Endothelial cell of umbilical vein (primary cell): ENCODE results near the gene ACAD11. TPM values are rescaled to one million over a fixed set of nuclear protein-coding genes. Genes with fewer than 3 reads are reported as not detected.

Experiments used
- BruUV-seq: library from RNA; stranded (reverse); fragments of 400-500 nt; replicated peaks from 2 replicates; lab custom pipeline; 2021; lab: Mats Ljungman, UMichigan
- CTCF ChIA-PET: fragments of 300-600, 350-600 bp; sonication (Branson Sonifier 250); formaldehyde crosslinking; loops from one replicate; lab custom pipeline; 2021; ENCODE audit warnings: antibody characterized with exemption, inconsistent platforms; lab: Charles Lee
- POLR2A ChIA-PET: fragments of 300-600, 350-600 bp; sonication (Branson Sonifier 250); formaldehyde crosslinking; loops from one replicate; lab custom pipeline; 2021; ENCODE audit warnings: antibody characterized with exemption, inconsistent platforms; lab: Charles Lee
- DNase-seq: peaks from one replicate; pipeline ENCODE4 v3.0.0-alpha.2; 2011; ENCODE audit warnings: low read depth, low spot score
- FAIRE-seq: peaks from 2 replicates; lab custom pipeline; 2011; peaks lifted over from hg19 to GRCh38; lab: Jason Lieb, UNC
- H2AFZ ChIP-seq: 2 replicates; pipeline ENCODE4 v1.6.0; 2012; ENCODE audit warnings: low read depth, low read length, control low read depth, inconsistent platforms
- H3K27ac ChIP-seq: 2 replicates; pipeline ENCODE4 v1.5.1; 2011; ENCODE audit warnings: low read depth, mild to moderate bottlenecking, control low read depth, low read length, moderate library complexity; ENCODE audit not compliant: insufficient read depth
- H3K27me3 ChIP-seq, 2 experiments: 2 replicates each; pipeline versions ENCODE4 v1.6.0 to v1.6.1; 2011; ENCODE audit warnings: low read length in 2 of 2, mixed read lengths in 1 of 2; ENCODE audit not compliant: control insufficient read depth in 2 of 2, insufficient read depth in 2 of 2
- H3K36me3 ChIP-seq, 2 experiments: 2 replicates in 1 of 2; 3 replicates in 1 of 2; pipeline ENCODE4 v1.5.1; 2011; ENCODE audit warnings: low read length in 2 of 2, mild to moderate bottlenecking in 1 of 2, moderate library complexity in 1 of 2; ENCODE audit not compliant: control insufficient read depth in 2 of 2, insufficient read depth in 2 of 2; ENCODE audit errors: extremely low read depth in 1 of 2
- H3K4me1 ChIP-seq: 3 replicates; pipeline ENCODE4 v1.5.1; 2011; ENCODE audit warnings: mild to moderate bottlenecking, low read length; ENCODE audit not compliant: control insufficient read depth, insufficient read depth; ENCODE audit errors: extremely low read depth
- H3K4me2 ChIP-seq: 2 replicates; pipeline ENCODE4 v1.6.1; 2011; ENCODE audit warnings: low read length, control low read depth, mixed read lengths; ENCODE audit not compliant: insufficient read depth
- H3K4me3 ChIP-seq, 3 experiments: fragments of 200-600 bp in 1 of 3; sonication (generic), shearing (Covaris generic) in 1 of 3; replicated peaks in 1 of 3; 2 replicates each; pipeline ENCODE4 v1.5.1; 2011 to 2016; ENCODE audit warnings: control low read depth in 3 of 3, low read length in 3 of 3, mild to moderate bottlenecking in 2 of 3, inconsistent platforms in 1 of 3, low read depth in 1 of 3, moderate library complexity in 1 of 3; ENCODE audit not compliant: insufficient read depth in 1 of 3
- H3K79me2 ChIP-seq: 2 replicates; pipeline ENCODE4 v1.6.0; 2012; ENCODE audit warnings: low read length, inconsistent platforms; ENCODE audit not compliant: control insufficient read depth, insufficient read depth
- H3K9ac ChIP-seq: replicated peaks from 2 replicates; pipeline ENCODE3; 2011; ENCODE audit warnings: low read length, control low read depth; ENCODE audit not compliant: insufficient read depth; ENCODE audit errors: extremely low read depth
- H3K9me1 ChIP-seq: replicated peaks from 3 replicates; pipeline ENCODE4 v1.6.0; 2011; ENCODE audit warnings: mild to moderate bottlenecking, low read length; ENCODE audit not compliant: control insufficient read depth, insufficient read depth; ENCODE audit errors: extremely low read depth
- H3K9me3 ChIP-seq: replicated peaks from 2 replicates; pipeline ENCODE4 v1.5.1; 2012; ENCODE audit warnings: low read length, inconsistent platforms; ENCODE audit not compliant: control insufficient read depth, insufficient read depth
- H4K20me1 ChIP-seq: replicated peaks from 2 replicates; pipeline ENCODE3; 2011; ENCODE audit warnings: mild to moderate bottlenecking, low read length; ENCODE audit not compliant: control insufficient read depth, insufficient read depth; ENCODE audit errors: extremely low read depth
- EZH2 ChIP-seq: IDR thresholded peaks from 2 replicates; pipeline ENCODE4 v1.6.1; 2012; ENCODE audit warnings: borderline replicate concordance, low read depth, mild to moderate bottlenecking, moderate library complexity, low read length, inconsistent platforms; ENCODE audit not compliant: severe bottlenecking
- FOS ChIP-seq: IDR thresholded peaks from 2 replicates; pipeline ENCODE4 v1.6.1; 2011; ENCODE audit warnings: mild to moderate bottlenecking, low read length, moderate library complexity, borderline replicate concordance; ENCODE audit not compliant: insufficient read depth
- GATA2 ChIP-seq: IDR thresholded peaks from 2 replicates; pipeline ENCODE4 v1.7.0; 2011; ENCODE audit warnings: low read depth, mild to moderate bottlenecking, moderate library complexity, mixed read lengths, low read length; ENCODE audit not compliant: insufficient read length, insufficient read depth
- JUN ChIP-seq: IDR thresholded peaks from 2 replicates; pipeline ENCODE4 v1.6.1; 2011; ENCODE audit warnings: borderline replicate concordance, low read depth; ENCODE audit not compliant: insufficient read length, insufficient read depth
- MAX ChIP-seq: IDR thresholded peaks from 2 replicates; pipeline ENCODE4 v1.6.1; 2011; ENCODE audit not compliant: insufficient read depth, insufficient read length
- MYC ChIP-seq: IDR thresholded peaks from one replicate; pipeline ENCODE4 v1.6.1; 2011; ENCODE audit warnings: mild to moderate bottlenecking, low read depth, low read length
- POLR2A ChIP-seq: IDR thresholded peaks from 2 replicates; pipeline ENCODE4 v1.6.1; 2012; ENCODE audit warnings: low read depth, mild to moderate bottlenecking, control low read depth, low read length
- POLR2AphosphoS5 ChIP-seq: IDR thresholded peaks from 2 replicates; pipeline ENCODE4 v1.6.1; 2012; ENCODE audit warnings: low read depth, mild to moderate bottlenecking, control low read depth, low read length, moderate library complexity; ENCODE audit not compliant: insufficient read depth
- dilution Hi-C: fragments of 300-500 bp; cut with MboI; formaldehyde crosslinking; loops from one replicate; pipeline ENCODE4 v1.15.0; 2019; ENCODE audit warnings: low sequenced_read_pairs; ENCODE audit not compliant: extremely low pct_ligation_motif_present
- intact Hi-C: fragments of 100-400 bp; cut with micrococcal nuclease; formaldehyde crosslinking; loops from one replicate; pipeline ENCODE4 v1.10.0; 2022
- polyA plus RNA-seq, 4 experiments: library from polyadenylated mRNA; depleted of rRNA in 3 of 4; stranded (reverse) in 3 of 4; unstranded in 1 of 4; fragments of >200 nt; gene quantifications; 2 replicates each; pipeline versions ENCODE4 v1.2.1 to v1.2.3, GENCODE V29; 2011 to 2012; ENCODE audit warnings: missing spikeins in 1 of 4
- total RNA-seq: library from RNA; stranded (reverse); gene quantifications from 2 replicates; pipeline ENCODE4 v1.2.3, GENCODE V29; 2021
- TF ChIP-seq, protein P1 (sequence below), 2 donors: IDR thresholded peaks; 1 replicate in 1 of 2; 2 replicates in 1 of 2; pipeline ENCODE4 v1.5.1; 2011; ENCODE audit warnings: low read length in 2 of 2, mild to moderate bottlenecking in 2 of 2, moderate library complexity in 2 of 2, control low read depth in 1 of 2, inconsistent platforms in 1 of 2, low read depth in 1 of 2; ENCODE audit not compliant: insufficient read depth in 1 of 2; ENCODE audit errors: extremely low read depth in 1 of 2

The ACAD11 gene
- total and polyA plus RNA-seq, 2 donors (not counting 3 experiments of a cell fraction or from before 2014, with no cell fraction given), result 9.6 to 17.9 TPM

DNA sequence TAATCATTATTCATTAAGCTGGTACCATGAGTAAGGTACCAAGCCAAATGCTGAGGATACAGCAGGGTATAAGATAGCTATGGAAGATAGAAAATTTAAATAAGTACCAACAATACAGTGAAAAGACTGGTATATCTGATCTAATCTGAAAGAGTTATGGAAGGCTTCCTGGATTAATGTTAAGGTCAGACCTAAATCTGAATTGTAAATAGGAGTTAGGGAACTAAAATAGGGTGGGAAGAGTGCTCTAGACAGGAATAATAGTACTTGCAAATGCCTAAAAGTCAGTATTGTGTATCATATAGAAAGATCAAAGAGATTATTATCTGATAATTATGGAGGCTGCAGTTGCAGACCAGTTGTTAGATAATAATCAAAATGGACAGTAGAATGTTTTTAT, 65.1 kb downstream of the ACAD11 start:
- Histone ChIP-seq H3K27me3 (no peaks in the 10 kb centered on the region), H3K4me1 (peaks cover 40% of the 10 kb centered on the region), H3K36me3 (no peaks in the 10 kb centered on the region), H3K4me3 (no peak overlapping the region), H3K27ac (peak overlapping the region; percentile 90), H3K79me2 (no peaks in the 10 kb centered on the region), H3K9me1 (no peaks in the 10 kb centered on the region), H3K9ac (peak overlapping the region; percentile 16), H3K9me3 (no peaks in the 10 kb centered on the region), H3K4me2 (peak overlapping the region; percentile 66), H2AFZ (no peak overlapping the region), H4K20me1 (no peaks in the 10 kb centered on the region)
- dilution Hi-C loops (no loop called here), intact Hi-C loops (loop anchor here (1.0 to 2.0 kb wide), 3 partner anchors 28 to 52 kb away; no protein-coding TSS in a partner anchor)
- ChIA-PET CTCF (interaction anchor here (0.7 to 4.6 kb wide), 10 partner anchors 8 to 60 kb away, joined by 3 to 35 read pairs (median 4); no protein-coding TSS in a partner anchor), POLR2A (no interaction called here)
- FAIRE-seq (no peak), DNase-seq (no peak)
- TF ChIP-seq EZH2, result no peak
- TF ChIP-seq GATA2, result no peak
- TF ChIP-seq, protein P1, sequence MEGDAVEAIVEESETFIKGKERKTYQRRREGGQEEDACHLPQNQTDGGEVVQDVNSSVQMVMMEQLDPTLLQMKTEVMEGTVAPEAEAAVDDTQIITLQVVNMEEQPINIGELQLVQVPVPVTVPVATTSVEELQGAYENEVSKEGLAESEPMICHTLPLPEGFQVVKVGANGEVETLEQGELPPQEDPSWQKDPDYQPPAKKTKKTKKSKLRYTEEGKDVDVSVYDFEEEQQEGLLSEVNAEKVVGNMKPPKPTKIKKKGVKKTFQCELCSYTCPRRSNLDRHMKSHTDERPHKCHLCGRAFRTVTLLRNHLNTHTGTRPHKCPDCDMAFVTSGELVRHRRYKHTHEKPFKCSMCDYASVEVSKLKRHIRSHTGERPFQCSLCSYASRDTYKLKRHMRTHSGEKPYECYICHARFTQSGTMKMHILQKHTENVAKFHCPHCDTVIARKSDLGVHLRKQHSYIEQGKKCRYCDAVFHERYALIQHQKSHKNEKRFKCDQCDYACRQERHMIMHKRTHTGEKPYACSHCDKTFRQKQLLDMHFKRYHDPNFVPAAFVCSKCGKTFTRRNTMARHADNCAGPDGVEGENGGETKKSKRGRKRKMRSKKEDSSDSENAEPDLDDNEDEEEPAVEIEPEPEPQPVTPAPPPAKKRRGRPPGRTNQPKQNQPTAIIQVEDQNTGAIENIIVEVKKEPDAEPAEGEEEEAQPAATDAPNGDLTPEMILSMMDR (IDR thresholded peaks at IDR 0.05; ENCODE audit: extremely low read depth in 1 of 2, insufficient read depth in 1 of 2, low read depth in 1 of 2, low read length in 2 of 2), result no peak
- TF ChIP-seq MYC, result no peak
- TF ChIP-seq MAX, result no peak
- no peak for TF ChIP-seq POLR2AphosphoS5
- TF ChIP-seq FOS, result no peak
- TF ChIP-seq JUN, result no peak
- no peak for TF ChIP-seq POLR2A
- BruUV-seq, result no TSS peak
